ENCODE data around the gene ITLN2.

DNA sequence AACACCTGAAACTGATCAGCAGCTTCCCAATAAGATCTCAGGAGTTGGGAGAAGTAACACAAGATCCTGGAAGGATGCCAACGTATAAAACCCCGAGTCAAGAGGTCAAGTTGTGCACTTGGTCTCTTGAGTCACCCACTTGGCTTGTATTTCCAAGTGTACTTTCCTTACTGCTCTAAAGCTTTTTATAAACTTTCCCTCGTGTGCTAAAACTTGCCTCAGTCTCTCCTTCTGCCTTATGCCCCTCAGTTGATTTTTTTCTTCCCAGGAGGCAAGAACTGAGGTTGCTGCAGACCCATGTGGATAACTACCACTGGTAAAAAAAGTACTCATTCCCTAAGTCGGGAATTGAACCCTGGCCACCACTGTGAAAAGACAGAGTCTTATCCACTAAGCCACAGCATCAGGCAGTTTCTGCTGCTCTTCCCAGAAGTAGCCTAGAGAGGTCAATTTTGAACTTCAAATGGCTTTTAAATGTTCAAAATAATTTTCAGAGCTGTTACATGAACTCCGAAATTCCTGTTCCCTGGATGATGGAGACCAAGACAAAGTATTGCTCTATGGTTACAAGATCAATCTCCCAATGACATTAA lies 28.9 kb downstream of the ITLN2 start:
- TF ChIP-seq POLR2A (IDR thresholded peaks at IDR 0.05; ENCODE audit: low read depth, low read length) (no peak), TAF1 (IDR thresholded peaks at IDR 0.05; ENCODE audit: borderline replicate concordance, low read depth, low read length) (no peak), POLR2AphosphoS5 (IDR thresholded peaks at IDR 0.05; ENCODE audit: low read depth, low read length) (no peak)

All from GM12892 (cell line).